ENCODE data around the gene SFSWAP.
"Not testable (repeated sequence)": the region's sequence is repeated elsewhere in the genome, so short reads cannot be mapped to it uniquely, and the experiment has no call there.

The SFSWAP gene

DNA sequence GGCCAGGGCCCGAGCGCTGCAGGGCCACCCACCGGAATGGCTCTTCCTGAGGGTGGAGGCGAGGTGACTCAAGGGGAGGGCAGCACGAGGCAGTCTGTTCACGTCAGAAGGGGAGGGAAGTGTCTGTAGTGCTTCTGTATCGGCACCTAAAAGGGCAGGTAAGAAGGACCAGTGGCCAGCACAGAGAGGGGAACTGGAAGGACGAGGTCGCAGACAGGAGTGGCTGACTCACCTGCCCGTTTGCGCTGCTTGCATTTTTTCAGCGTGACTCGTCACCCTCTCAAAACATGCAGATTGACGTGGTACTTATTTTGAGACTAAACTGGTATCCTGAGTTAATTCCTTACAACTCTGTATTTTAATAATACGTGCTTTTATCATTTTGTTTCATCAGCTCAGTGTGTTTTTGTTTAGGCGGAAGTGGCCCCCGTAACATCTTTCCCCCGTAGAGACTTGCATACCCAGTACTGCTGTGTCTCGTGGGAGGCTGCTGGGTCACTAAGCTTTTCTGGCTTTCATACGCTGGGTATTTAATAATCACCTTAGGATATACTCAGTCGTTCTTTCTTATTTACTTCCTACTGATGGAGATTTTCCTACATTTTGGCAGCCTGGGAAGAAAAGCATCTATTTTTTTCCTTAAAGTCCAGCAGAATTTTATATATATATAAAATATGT lies 26.4 kb downstream of the SFSWAP start:
- DNase-seq = no peak

DNA sequence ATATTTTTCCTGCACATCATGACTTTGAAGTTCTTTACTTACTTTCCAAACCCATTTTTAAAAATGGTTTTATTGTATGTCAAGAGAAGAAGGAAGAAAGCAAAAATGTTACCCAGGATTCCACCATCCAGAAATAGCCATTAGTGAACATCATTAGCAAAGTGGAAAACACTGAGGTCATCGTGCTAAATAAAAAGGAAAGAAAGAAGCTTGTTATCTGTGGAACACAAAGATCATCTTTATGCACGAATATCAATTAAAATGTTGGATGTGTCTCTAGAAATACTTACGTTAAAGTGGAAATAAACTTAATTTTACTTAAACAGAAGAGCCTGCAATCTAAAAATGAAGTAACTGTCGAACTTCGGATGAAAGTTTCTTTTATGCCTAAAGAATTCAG lies 27.3 kb downstream of the SFSWAP start:
- DNase-seq = no peak

DNA sequence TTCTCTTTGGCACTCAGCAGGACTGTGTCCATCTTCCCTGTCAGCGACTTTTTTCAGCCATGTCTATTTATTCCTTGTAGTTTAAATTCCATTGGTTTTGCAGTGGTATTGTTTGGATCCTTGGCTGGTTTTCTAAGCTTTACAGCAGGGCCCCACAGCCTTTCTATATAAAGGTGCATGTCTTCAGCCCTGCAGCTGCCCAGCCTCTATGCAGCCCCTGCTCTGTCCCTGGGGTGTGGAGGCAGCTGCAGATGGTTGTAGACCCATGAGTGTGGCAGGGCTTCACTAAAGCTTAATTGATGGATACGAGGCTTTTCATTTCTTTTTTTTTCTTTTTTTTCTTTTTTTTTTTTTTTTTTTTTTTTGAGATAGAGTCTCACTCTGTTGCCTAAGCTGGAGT lies 29.7 kb downstream of the SFSWAP start:
- no peak for DNase-seq

DNA sequence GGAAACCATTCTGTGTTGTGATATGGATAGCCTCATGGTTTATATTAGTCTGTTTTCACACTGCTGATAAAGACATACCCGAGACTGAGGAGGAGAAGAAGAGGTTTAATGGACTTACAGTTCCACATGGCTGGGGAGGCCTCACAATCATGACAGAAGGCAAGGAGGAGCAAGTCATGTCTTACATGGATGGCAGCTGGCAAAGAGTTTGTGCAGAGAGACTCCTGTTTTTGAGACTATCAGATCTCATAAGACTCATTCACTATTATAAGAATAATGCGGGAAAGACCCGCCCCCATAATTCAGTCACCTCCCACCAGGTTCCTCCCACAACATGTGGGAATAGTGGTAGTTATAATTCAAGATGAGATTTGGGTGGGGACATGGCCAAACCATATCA lies 31.9 kb downstream of the SFSWAP start:
- DNase-seq = not testable (repeated sequence)

DNA sequence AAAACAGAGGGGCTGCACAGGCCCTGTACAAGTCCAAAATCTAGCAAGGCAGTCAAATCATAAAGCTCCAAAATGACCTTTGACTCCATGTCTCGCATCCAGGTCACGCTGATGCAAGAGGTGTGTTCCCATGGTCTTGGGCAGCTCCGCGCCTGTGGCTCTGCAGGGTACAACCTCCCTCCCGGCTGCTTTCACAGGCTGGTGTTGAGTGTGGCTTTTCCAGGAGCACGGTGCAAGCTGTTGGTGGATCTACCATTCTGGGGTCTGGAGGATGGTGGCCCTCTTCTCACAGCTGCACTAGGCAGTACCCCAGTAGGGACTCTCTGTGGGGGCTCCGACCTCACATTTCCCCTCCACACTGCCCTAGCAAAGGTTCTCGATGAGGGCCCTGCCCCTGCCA lies 32.5 kb downstream of the SFSWAP start:
- not testable (repeated sequence) for DNase-seq

DNA sequence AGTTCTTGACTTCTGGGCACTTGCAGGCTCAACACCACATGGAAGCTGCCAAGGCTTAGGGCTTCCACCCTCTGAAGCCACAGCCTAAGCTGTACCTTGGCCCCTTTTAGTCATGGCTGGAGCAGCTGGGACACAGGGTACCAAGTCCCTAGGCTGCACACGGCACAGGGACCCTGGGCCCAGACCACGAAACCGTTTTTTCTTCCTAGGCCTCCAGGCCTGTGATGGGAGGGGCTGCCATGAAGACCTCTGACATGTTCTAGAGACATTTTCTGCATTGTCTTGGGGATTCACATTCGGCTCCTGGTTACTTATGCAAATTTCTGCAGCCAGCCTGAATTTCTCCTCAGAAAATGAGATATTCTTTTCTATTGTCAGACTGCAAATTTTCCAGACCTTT lies 33.0 kb downstream of the SFSWAP start:
- not testable (repeated sequence) for DNase-seq

DNA sequence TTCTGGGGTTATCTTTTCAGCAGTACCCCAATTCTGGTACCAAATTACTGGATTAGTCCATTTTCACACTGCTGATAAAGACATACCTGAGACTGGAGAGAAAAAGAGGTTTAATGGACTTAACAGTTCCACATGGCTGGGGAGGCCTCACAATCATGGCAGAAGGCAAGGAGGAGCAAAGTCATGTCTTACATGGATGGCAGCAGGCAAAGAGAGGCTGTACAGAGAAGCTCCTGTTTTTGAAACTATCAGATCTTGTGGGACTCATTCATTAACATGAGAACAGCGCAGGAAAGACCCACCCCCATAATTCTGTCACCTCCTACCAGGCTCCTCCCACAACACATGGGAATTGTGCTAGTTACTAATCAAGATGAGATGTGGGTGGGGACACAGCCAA lies 33.8 kb downstream of the SFSWAP start:
- DNase-seq = not testable (repeated sequence)

DNA sequence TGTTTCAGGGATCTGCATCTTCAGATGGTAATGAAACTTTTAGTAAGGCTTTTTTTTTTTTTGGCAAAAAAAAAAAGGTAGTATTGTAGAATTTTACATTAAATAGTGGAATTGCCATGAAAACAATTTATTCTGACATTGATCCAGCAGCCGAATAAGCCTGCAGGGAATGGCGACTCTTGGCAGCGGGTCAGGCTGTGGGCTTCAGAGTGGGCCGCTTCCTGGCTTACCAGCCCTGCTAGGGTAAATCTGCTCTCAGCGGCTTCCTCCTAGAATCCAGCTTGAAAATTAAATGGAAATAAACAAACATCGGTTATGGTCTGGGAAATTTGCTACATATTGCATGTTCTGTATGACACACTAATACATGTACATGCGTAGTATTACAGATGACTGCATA lies 34.8 kb downstream of the SFSWAP start:
- no peak for DNase-seq

DNA sequence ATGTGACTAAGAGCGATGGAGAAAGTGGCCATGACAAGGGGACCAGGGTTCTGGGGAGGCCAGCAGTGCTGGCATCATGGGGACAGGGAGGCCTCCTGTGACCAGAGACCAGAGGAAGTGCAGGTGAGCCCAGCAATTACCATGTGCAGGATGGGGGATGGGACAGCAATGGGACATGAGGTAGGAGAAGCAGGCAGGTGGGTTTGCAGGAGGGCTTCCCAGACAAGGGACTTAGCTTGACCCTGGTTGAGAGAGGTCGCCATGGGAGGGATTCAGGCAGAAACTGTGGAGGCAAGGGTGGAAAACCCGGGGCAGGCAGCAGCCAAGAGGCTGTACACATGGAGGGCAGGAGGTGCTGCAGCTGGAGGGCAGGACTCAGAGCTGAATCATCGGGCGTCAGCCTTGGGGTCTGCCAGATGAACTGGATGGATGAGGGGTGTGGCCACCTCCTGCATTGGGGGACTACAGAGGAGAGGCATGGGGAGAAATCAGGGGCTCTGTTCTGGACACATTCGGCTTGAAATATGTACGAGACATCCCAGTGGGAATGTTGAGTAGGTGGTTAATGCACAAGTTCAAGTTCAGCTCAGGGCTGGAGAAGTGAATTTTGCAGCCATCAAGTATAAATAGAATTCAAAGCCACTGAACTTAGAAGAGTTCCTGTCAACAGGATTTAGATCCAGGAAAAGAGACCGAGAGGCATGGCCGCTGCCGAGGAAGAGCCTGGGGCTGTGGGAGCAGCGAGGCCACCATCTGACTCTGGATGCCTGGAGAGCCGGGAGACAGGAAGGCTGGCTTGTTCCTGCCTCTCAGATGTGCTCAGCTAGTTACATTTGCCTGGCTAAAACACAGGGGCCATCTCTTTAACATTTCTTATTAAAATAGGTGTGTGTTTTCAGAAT lies 36.6 kb downstream of the SFSWAP start:
- DNase-seq = no peak

DNA sequence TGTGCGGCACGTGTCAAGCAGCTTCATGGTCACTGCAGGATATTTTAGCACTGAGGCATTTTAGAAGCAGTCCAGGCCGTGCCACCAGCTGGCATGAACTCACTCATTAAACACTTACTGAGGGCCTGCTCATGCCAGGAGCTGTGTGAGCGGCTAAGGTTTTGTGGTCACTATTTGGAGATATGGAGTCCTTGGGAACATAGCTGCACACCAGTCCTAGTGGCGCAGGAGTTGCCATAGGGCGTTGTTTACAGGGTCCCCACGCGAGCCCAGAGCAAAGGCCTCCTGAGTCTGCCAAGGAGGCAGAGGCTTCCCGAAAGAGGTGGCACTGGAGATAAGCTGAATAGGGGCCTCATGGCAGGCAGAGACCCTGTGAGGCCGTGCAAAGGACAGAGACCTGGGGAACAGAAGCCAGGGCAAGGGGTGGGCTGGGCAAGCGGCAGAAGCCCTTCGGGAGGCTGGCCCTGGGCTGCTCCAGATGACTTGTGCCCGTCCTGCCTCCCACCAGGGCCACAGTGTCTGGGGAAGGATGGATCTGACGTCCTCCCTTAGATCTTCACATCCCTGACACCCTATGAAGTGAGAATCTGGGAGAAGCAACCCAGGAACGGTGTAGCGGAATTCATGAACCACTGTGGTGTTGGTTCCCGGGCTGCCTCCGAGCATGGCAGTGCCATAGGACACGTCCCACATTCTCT lies 38.9 kb downstream of the SFSWAP start:
- DNase-seq = no peak

DNA sequence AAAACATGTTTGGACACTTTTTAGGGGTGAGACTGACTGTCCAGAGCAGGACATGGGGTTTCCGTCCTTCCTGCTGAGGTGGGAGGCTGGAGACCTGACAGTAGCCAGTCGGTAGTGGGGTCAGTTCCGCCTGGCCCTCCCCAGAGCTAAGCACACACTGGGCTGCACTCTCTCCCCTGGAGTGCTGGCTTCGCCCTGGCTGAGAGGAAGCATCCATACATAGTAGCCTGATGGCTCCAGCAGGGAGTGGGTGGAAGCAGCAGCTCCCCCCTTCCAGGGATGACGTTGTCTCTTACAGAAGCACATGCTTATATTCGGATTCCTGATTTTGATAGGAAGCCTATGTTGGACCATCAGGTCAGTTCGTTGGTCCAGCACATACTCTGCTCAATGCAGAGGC lies 40.4 kb downstream of the SFSWAP start:
- DNase-seq = no peak

DNA sequence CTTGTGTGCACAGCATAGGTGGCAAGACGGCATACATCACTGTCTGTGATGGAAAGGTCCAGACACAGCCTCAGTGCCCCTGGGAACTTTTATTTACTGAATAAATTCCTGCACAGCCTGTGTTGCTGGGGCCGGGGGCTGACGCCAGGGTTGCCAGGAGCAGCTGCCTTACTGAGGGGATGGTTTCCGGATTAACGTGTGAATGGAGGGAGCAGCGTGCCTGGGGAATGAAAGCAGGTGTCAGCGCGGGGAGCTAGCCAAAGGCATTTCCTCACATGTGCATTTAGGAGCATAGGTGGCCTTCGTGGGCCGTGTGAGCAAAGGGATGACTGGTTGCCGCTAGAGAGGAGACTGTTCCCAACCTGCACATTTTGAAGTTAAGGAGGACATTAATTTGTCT lies 41.6 kb downstream of the SFSWAP start:
- no peak for DNase-seq

DNA sequence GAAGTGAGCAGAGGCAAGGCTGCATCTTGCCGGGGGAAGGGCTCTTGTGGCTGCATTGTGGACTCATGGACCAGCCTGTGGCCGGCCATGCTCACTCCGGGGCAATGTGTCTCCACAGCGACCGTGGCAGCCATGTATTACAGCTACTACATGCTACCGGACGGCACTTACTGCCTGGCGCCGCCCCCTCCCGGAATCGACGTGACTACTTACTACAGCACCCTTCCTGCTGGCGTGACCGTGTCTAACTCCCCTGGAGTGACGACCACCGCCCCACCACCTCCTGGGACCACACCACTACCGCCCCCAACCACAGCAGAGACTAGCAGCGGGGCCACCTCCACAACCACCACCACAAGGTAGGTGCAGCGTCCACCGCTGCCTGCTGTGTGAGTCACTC lies 42.1 kb downstream of the SFSWAP start:
- DNase-seq = no peak

DNA sequence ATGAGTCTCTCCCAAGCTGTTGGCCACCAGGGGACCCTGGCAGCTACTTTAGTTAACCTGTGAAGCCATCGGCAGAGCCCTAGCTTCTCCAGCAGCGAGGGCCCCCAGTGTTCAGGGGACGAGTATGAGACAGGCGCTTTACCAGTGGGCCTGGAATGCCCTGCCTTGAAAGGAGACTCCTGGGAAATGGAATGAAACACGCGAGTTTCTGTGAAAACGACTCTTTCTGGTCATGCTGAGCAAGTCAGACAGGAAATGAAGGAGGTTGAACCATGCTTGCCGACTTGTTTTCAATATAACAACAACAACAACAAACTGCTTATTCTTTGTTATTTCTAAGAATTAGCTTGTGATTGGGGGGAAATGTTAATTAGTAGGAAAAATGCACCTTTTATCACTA lies 42.9 kb downstream of the SFSWAP start:
- DNase-seq = no peak

DNA sequence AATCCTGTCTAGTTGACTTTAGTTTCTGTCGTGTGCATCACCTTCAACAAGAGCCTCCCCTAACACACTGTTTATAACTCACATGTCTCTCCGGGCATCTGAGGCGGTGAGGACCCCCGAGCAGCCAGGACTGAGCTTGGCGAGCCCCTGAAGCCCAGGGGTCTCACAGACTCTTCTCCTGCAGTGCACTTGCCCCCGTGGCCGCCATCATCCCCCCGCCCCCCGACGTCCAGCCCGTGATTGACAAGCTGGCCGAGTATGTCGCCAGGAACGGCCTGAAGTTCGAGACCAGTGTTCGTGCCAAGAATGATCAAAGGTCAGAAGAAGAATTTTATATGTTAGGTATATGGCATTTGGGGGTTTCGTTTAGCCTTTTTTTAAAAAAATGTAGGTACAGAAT lies 43.3 kb downstream of the SFSWAP start:
- no peak for DNase-seq

DNA sequence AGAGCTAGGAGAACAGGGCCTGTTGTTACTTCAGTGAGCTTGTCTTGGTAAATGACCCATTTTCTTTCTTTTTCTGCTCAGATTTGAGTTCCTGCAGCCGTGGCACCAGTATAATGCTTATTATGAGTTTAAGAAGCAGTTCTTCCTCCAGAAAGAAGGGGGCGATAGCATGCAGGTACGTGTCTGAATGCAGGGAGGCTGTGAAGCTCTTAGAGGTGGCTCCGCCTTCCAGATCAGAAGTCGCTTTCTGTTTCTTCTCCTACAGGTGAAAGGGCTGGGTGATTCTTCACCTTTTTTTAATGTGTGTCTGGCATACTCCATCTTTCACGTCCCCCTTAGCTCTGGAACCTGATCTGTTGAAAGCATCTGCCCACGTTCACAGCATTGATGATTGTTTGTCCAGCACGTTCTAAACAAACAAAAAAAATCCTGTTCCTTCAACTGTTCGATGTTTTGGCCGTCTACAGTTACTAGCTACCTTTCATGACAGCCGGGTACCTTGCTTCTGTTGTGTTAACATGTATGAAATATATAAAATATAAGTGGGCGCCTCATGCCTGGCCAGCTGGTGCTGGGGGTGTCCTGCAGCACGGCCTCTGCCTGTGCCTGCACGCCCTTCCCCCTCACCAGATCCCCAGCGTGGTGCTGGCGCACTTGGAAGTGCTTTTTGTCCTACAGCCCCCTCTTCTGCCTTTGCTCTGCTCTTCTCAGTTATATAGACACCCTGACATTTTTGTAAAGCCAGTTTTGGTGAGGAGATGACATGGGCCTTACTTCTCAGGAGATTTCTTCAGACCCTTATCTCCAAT lies 44.6 kb downstream of the SFSWAP start:
- no peak for DNase-seq

DNA sequence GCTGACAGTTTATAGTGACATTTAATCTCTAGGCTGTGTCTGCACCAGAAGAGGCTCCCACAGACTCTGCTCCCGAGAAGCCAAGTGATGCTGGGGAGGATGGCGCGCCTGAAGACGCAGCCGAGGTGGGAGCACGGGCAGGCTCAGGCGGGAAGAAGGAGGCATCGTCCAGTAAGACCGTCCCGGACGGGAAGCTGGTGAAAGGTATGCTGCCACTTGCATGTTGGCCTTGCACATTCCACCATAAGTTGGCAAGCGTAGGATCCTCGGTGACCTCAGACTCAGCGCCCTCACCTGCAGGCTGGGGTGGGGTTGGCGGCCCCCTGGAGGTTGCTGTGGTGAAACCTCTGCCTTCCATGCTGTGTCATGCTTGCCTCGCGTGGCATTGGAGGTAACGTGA lies 45.6 kb downstream of the SFSWAP start:
- DNase-seq = no peak

DNA sequence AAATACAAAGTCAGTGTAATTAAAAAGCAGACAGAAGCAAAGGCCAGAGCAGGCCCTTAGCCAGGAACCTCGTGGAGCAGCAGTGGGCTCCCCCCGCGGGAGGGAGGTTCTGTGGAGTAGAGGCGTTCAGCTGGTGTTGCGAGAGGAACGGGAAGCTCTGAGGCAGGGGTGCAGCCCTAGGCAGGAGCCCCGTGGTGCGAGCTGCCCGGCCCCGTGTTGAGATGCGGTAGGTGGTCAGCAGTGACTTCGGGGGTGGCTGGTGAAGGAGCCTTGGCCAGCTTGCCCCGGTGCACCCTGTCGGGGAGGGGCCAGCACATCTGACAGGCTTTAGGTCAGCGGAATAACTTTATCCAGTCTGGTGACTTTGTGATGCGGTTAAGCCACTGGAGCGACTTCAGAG lies 46.2 kb downstream of the SFSWAP start:
- no peak for DNase-seq

DNA sequence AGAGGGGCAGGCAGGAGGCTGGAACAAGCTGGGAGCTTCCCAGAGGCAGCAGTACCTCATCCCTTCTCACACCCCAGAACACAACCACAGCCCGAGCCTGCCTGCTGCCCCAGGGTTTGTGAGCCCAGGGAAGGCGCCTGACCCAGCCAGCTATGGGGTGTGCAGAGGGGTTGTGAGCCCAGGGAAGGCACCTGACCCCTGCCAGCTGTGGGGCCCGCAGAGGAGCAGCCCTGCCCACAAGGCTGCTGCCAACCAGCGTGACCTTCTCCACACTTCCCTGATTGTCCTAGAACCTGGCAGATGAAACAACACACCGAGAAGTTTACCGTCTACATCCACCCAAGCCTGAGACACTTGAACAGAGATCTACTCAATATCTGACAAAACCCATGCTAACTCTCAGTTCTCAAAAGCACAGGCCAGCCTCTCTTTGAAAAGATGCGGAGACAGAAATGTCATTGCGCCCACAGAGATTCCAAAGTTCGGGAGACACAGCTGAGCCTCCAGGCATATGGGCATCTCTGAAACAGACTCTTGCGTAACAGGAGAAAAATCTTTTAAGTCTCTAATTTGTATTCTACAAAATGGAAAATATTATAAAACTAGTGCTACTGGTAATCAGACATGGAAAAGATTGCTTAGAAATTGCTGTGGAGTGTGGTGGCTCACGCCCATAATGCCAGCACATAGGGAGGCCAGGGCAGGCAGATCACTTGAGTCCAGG lies 47.3 kb downstream of the SFSWAP start:
- no peak for DNase-seq

DNA sequence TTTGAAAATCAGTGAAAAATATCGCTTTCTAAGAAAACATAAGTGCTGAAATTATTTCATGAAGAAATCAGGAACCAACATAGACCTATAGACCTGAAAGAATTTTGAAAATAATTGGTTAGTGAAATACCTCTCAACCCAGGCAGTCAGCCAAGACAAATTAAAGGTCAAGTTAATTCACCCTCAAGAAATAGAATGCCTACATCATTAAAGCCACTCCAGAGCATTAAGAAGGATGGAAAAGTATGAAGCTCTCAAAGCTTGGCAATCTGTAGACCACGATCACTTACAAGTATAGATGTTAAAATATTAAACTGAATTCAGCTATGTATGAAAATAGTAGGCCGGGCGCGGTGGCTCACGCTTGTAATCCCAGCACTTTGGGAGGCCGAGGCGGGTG lies 48.3 kb downstream of the SFSWAP start:
- DNase-seq = no peak

DNA sequence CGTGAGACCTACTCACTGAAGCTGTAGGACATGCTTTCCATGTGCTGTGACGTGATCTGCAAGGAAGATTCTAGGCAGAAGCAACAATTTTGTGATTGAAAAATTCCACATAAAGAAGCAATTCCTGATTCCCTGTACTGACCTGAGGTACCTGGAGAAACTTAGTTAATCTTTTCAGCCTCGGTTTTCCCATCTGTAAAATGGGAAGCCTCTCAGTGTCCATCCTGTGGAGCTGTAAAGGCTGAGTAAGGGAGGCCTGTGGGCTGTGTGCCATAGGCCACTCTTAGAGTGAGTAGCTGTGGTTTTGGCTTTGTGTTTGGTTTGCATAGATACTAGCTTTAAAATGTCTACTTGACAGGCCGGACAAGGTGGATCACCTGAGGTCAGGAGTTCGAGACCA lies 50.7 kb downstream of the SFSWAP start:
- no peak for DNase-seq

DNA sequence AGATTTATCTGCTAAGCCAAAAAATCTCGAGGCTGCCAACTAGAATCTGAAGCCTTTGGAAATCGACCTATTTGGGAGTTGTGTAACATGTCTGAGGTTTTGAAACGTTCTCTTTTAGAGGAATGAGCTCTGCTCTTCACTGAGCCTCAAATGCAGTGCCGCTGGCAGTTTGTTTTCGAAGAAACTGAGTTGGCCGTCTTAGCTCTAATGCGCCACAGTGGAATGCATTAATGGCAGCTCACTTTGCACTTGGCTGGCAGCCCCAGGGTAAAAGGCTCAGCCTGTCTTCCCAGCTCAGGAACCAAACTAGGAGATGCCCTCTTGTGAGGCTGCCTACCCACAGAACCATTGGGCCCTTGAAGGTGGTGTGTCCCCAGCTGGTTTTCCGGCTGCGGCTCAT lies 53.8 kb downstream of the SFSWAP start:
- DNase-seq = no peak
